ENCODE measurements around the gene MAPK1. TPM values are rescaled to one million over a fixed set of nuclear protein-coding genes. Genes with fewer than 3 reads are reported as not detected.
"Not testable (repeated sequence)": the region's sequence is repeated elsewhere in the genome, so short reads cannot be mapped to it uniquely, and the experiment has no call there.

Gene MAPK1
- total RNA-seq, 1 experiment from 2014 or later = 90.3 TPM

DNA sequence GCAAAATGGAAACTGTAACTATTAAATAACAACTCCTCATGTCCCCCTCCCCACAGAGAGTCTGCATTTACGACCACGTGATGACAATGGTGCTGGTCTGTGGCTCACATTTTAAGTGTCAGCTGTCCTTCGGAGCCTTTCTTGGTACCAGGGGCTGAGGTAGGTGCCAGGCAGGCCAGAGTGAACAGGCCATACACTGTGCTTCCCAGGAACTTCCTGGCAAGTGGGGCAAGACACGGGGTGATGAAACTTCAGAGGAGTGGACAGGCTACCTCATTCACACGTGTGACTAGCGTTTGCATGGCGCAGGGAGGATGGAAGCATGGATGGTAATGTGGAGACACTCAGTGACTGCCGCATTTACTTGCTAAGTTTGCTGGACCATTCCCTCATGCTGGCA lies 121.5 kb downstream of the MAPK1 start:
- Histone ChIP-seq H2BK120ac (ENCODE audit: low read depth, low read length, poor library complexity, severe bottlenecking) (no peak overlapping the region), H4K8ac (replicated peaks; ENCODE audit: insufficient read length, low read depth, low read length) (no peak overlapping the region), H2BK20ac (ENCODE audit: low read depth, low read length, poor library complexity, severe bottlenecking) (no peak overlapping the region), H2BK12ac (ENCODE audit: insufficient read length, low read depth, low read length) (no peak overlapping the region), H3K79me2 (ENCODE audit: insufficient read depth, low read length) (no peaks in the 10 kb centered on the region), H3K9ac (ENCODE audit: extremely low read depth, insufficient read length, low read length) (no peak overlapping the region), H3K23me2 (ENCODE audit: insufficient read length, low read depth, low read length, poor library complexity, severe bottlenecking) (no peaks in the 10 kb centered on the region), H3K14ac (ENCODE audit: insufficient read depth, low read length) (no peak overlapping the region), H3K23ac (ENCODE audit: insufficient read length, low read depth, low read length) (no peak overlapping the region), H3K18ac (ENCODE audit: insufficient read length, low read depth, low read length) (no peak overlapping the region), H2BK5ac (ENCODE audit: insufficient read length, low read length) (no peak overlapping the region), H3K4me1 (ENCODE audit: insufficient read depth, low read length) (no peaks in the 10 kb centered on the region), H4K5ac (ENCODE audit: insufficient read length, low read depth, low read length) (no peak overlapping the region), H3T11ph (ENCODE audit: low read length) (no peak overlapping the region), H4K91ac (ENCODE audit: insufficient read length, low read depth, low read length) (no peak overlapping the region), H3K56ac (ENCODE audit: insufficient read length, low read depth, low read length) (no peak overlapping the region), H2BK15ac (ENCODE audit: low read depth, low read length) (no peak overlapping the region), H3K4ac (ENCODE audit: low read depth, low read length) (no peak overlapping the region), H3K27ac (ENCODE audit: insufficient read length, low read depth, low read length) (no peak overlapping the region), H2AFZ (ENCODE audit: low read length) (no peak overlapping the region), H3K79me1 (ENCODE audit: insufficient read depth, low read depth, low read length, poor library complexity, severe bottlenecking) (no peaks in the 10 kb centered on the region), H3K27me3 (ENCODE audit: insufficient read depth, low read length) (no peaks in the 10 kb centered on the region), H2AK5ac (ENCODE audit: insufficient read length, low read length) (no peak overlapping the region), H3K9me3 (ENCODE audit: control insufficient read depth, low read depth, low read length) (no peaks in the 10 kb centered on the region), H3K4me2 (ENCODE audit: insufficient read depth, insufficient read length, low read length) (no peak overlapping the region), H4K20me1 (ENCODE audit: control insufficient read depth, insufficient read depth, insufficient read length) (no peaks in the 10 kb centered on the region)
- Mint-ChIP-seq H3K36me3 (ENCODE audit: insufficient read depth in 1 of 3, low read depth in 3 of 3) (no peaks in the 10 kb centered on the region), H3K9me3 (no peaks in the 10 kb centered on the region), H3K27ac (no peak overlapping the region), H3K4me3 (no peak overlapping the region), H3K4me1 (peaks cover 9% of the 10 kb centered on the region in 2 experiments), H3K27me3 (ENCODE audit: low read depth) (peaks cover 32% of the 10 kb centered on the region)
- DNase-seq = no peak
- no peak for TF ChIP-seq CTCF (conservative IDR thresholded peaks at IDR 0.05)
- WGBS (ENCODE audit: extremely low coverage, insufficient read length, low lambda C conversion rate) = no CpG with 5 or more reads among the region's 8 CpGs

- not testable (repeated sequence) for H3K4ac ChIP-seq (ENCODE audit: low read depth, low read length); H3K4me2 ChIP-seq (ENCODE audit: insufficient read depth, insufficient read length, low read length); DNase-seq; H4K20me1 ChIP-seq (ENCODE audit: control insufficient read depth, insufficient read depth, insufficient read length); H3T11ph ChIP-seq (ENCODE audit: low read length); H3K36me3 Mint-ChIP-seq (ENCODE audit: insufficient read depth in 1 of 3, low read depth in 3 of 3); H3K79me2 ChIP-seq (ENCODE audit: insufficient read depth, low read length); H2BK12ac ChIP-seq (ENCODE audit: insufficient read length, low read depth, low read length); H2AFZ ChIP-seq (ENCODE audit: low read length); H4K91ac ChIP-seq (ENCODE audit: insufficient read length, low read depth, low read length); H3K56ac ChIP-seq (ENCODE audit: insufficient read length, low read depth, low read length); H3K18ac ChIP-seq (ENCODE audit: insufficient read length, low read depth, low read length); H3K27ac ChIP-seq (ENCODE audit: insufficient read length, low read depth, low read length); H2AK5ac ChIP-seq (ENCODE audit: insufficient read length, low read length); H3K79me1 ChIP-seq (ENCODE audit: insufficient read depth, low read depth, low read length, poor library complexity, severe bottlenecking); H3K27me3 ChIP-seq (ENCODE audit: insufficient read depth, low read length); H2BK5ac ChIP-seq (ENCODE audit: insufficient read length, low read length); H3K27ac Mint-ChIP-seq; H3K23me2 ChIP-seq (ENCODE audit: insufficient read length, low read depth, low read length, poor library complexity, severe bottlenecking); H2BK120ac ChIP-seq (ENCODE audit: low read depth, low read length, poor library complexity, severe bottlenecking); H3K4me1 Mint-ChIP-seq; H3K9me3 ChIP-seq (ENCODE audit: control insufficient read depth, low read depth, low read length); H4K5ac ChIP-seq (ENCODE audit: insufficient read length, low read depth, low read length); H3K14ac ChIP-seq (ENCODE audit: insufficient read depth, low read length); H4K8ac ChIP-seq (replicated peaks; ENCODE audit: insufficient read length, low read depth, low read length); H3K9ac ChIP-seq (ENCODE audit: extremely low read depth, insufficient read length, low read length); H2BK20ac ChIP-seq (ENCODE audit: low read depth, low read length, poor library complexity, severe bottlenecking); H3K9me3 Mint-ChIP-seq; H3K4me3 Mint-ChIP-seq; H3K4me1 ChIP-seq (ENCODE audit: insufficient read depth, low read length); H2BK15ac ChIP-seq (ENCODE audit: low read depth, low read length); H3K23ac ChIP-seq (ENCODE audit: insufficient read length, low read depth, low read length)
- no CpG with 5 or more reads among the region's 6 CpGs for WGBS (ENCODE audit: extremely low coverage, insufficient read length, low lambda C conversion rate)
- H3K27me3 Mint-ChIP-seq (ENCODE audit: low read depth) = peaks cover 39% of the 10 kb centered on the region
Observed at GRCh38 chr22:21744917-21745316, 122.5 kb downstream of the MAPK1 start.

Data from H9 (cell line).